Vagina (tissue), 2 donors: Measurements from ENCODE around the gene MAPRE3. TPM values are rescaled to one million over a fixed set of nuclear protein-coding genes. Genes with fewer than 3 reads are reported as not detected.

Experiments used
- DNase-seq, 2 donors: peaks; one replicate each; pipeline ENCODE4 v3.0.0-alpha.2; 2017; ENCODE audit errors: extremely low spot score in 2 of 2
- H3K27ac ChIP-seq: fragments of 200-600 bp; sonication (generic); one replicate; pipeline ENCODE4 v1.5.1; 2019
- H3K27me3 ChIP-seq: fragments of 200-600 bp; sonication (generic); one replicate; pipeline ENCODE4 v1.5.1; 2019
- H3K36me3 ChIP-seq, 2 donors: fragments of 200-600 bp; sonication (generic); one replicate each; pipeline ENCODE4 v1.5.1; 2017 to 2019
- H3K4me1 ChIP-seq: fragments of 200-600 bp; sonication (generic); one replicate; pipeline ENCODE4 v1.5.1; 2019
- H3K4me3 ChIP-seq, 2 donors: fragments of 200-600 bp; sonication (generic); 1 replicate in 1 of 2; 2 replicates in 1 of 2; pipeline ENCODE4 v1.5.1; 2016 to 2019
- H3K9me3 ChIP-seq: fragments of 200-600 bp; sonication (generic); one replicate; pipeline ENCODE4 v1.5.1; 2019
- CTCF ChIP-seq, 3 experiments: fragments of 450-650 bp in 2 of 3; fragments of 200-600 bp in 1 of 3; sonication (generic) in 1 of 3; IDR thresholded peaks; one replicate each; pipeline ENCODE4 v1.5.1; 2017 to 2019; ENCODE audit warnings: antibody characterized with exemption in 3 of 3, mild to moderate bottlenecking in 2 of 3, moderate library complexity in 2 of 3
- POLR2A ChIP-seq, 2 donors: fragments of 450-650 bp; IDR thresholded peaks; one replicate each; pipeline ENCODE4 v1.6.1; 2017; ENCODE audit warnings: antibody characterized with exemption in 2 of 2, mild to moderate bottlenecking in 2 of 2, moderate library complexity in 2 of 2
- POLR2AphosphoS5 ChIP-seq, 2 donors: sonication (generic); formaldehyde crosslinking; IDR thresholded peaks; one replicate each; pipeline ENCODE4 v1.9.0; 2017; ENCODE audit warnings: antibody characterized with exemption in 2 of 2, mild to moderate bottlenecking in 2 of 2, low read depth in 1 of 2; ENCODE audit not compliant: insufficient read depth in 1 of 2
- intact Hi-C: fragments of 100-400 bp; cut with DNase I; formaldehyde crosslinking; loops from one replicate; pipeline ENCODE4 v1.15.1; 2023
- total RNA-seq: library from RNA; depleted of rRNA; stranded (reverse); fragments of >200 nt; gene quantifications from one replicate; pipeline ENCODE4 v1.2.3, GENCODE V29; 2016

MAPRE3 gene
- total RNA-seq, 1 donor from 2014 or later, result 20.6 TPM

GRCh38 chr2:27024812-27025211, 54.4 kb downstream of the MAPRE3 start:
- H3K27me3 ChIP-seq, result no peaks in the 10 kb centered on the region
- no peak for TF ChIP-seq CTCF (IDR thresholded peaks at IDR 0.05)
- no peak for TF ChIP-seq POLR2AphosphoS5 (IDR thresholded peaks at IDR 0.05; ENCODE audit: insufficient read depth in 1 of 2, low read depth in 1 of 2)
- TF ChIP-seq POLR2A (IDR thresholded peaks at IDR 0.05), result no peak
- no peaks in the 10 kb centered on the region for H3K9me3 ChIP-seq
- H3K36me3 ChIP-seq, result peaks cover 0 to 10% of the 10 kb centered on the region in 2 donors
- H3K27ac ChIP-seq, result no peak overlapping the region
- H3K4me3 ChIP-seq, result no peak overlapping the region
- peaks cover 17% of the 10 kb centered on the region for H3K4me1 ChIP-seq
- intact Hi-C loops, result no loop called here
- DNase-seq, result no peak

- intact Hi-C loops, result no loop called here
- Histone ChIP-seq H3K27ac (no peak overlapping the region), H3K4me3 (no peak overlapping the region), H3K27me3 (no peaks in the 10 kb centered on the region), H3K36me3 (peaks cover 0 to 10% of the 10 kb centered on the region in 2 donors), H3K4me1 (peaks cover 16% of the 10 kb centered on the region), H3K9me3 (no peaks in the 10 kb centered on the region)
- no peak for TF ChIP-seq CTCF (IDR thresholded peaks at IDR 0.05)
- no peak for TF ChIP-seq POLR2AphosphoS5 (IDR thresholded peaks at IDR 0.05; ENCODE audit: insufficient read depth in 1 of 2, low read depth in 1 of 2)
- TF ChIP-seq POLR2A (IDR thresholded peaks at IDR 0.05), result no peak
- DNase-seq, result no peak
Observed at GRCh38 chr2:27025281-27025800, 54.9 kb downstream of the MAPRE3 start.

- peaks cover 0 to 10% of the 10 kb centered on the region in 2 donors for H3K36me3 ChIP-seq
- no peak overlapping the region for H3K4me3 ChIP-seq
- intact Hi-C loops, result no loop called here
- H3K27me3 ChIP-seq, result no peaks in the 10 kb centered on the region
- no peak for TF ChIP-seq POLR2A (IDR thresholded peaks at IDR 0.05)
- no peak for TF ChIP-seq CTCF (IDR thresholded peaks at IDR 0.05)
- no peak for TF ChIP-seq POLR2AphosphoS5 (IDR thresholded peaks at IDR 0.05; ENCODE audit: insufficient read depth in 1 of 2, low read depth in 1 of 2)
- H3K9me3 ChIP-seq, result no peaks in the 10 kb centered on the region
- no peak for DNase-seq
- peaks cover 8% of the 10 kb centered on the region for H3K4me1 ChIP-seq
- H3K27ac ChIP-seq, result no peak overlapping the region
Observed at GRCh38 chr2:27025861-27026851, 55.7 kb downstream of the MAPRE3 start.

- Histone ChIP-seq H3K36me3 (peaks cover 0 to 10% of the 10 kb centered on the region in 2 donors), H3K27ac (no peak overlapping the region), H3K4me3 (no peak overlapping the region), H3K4me1 (peaks cover 6% of the 10 kb centered on the region), H3K27me3 (no peaks in the 10 kb centered on the region), H3K9me3 (no peaks in the 10 kb centered on the region)
- intact Hi-C loops, result no loop called here
- TF ChIP-seq POLR2AphosphoS5 (IDR thresholded peaks at IDR 0.05; ENCODE audit: insufficient read depth in 1 of 2, low read depth in 1 of 2) (no peak), POLR2A (IDR thresholded peaks at IDR 0.05) (no peak), CTCF (IDR thresholded peaks at IDR 0.05) (no peak)
- no peak for DNase-seq
Observed at GRCh38 chr2:27027211-27027651, 56.8 kb downstream of the MAPRE3 start.
